GM12878 (cell line): ENCODE results near the gene MYOM1. TPM values are rescaled to one million over a fixed set of nuclear protein-coding genes. Genes with fewer than 3 reads are reported as not detected.

Source experiments
- ATAC-seq: fragments of 200-7000 bp; cut with Tn5 transposase; 3 replicates; pipeline ENCODE4 v1.9.1; 2020; ENCODE audit warnings: mild to moderate bottlenecking, moderate library complexity
- BruUV-seq: library from RNA; stranded (reverse); fragments of 400-500 nt; replicated peaks from 2 replicates; lab custom pipeline; 2021; lab: Mats Ljungman, UMichigan
- CTCF ChIA-PET: fragments of 300-600 bp; sonication (Branson Sonifier 250); formaldehyde crosslinking; extraction: SDS; loops from one replicate; lab custom pipeline; 2021; ENCODE audit warnings: inconsistent platforms; lab: Yijun Ruan, JAX
- POLR2A ChIA-PET: fragments of 350-600 bp; formaldehyde crosslinking; extraction: SDS; loops from one replicate; lab custom pipeline; 2021; ENCODE audit warnings: inconsistent platforms; lab: Charles Lee
- RAD21 ChIA-PET: fragments of 300-600 bp; sonication (Branson Sonifier 250); formaldehyde crosslinking; loops from one replicate; lab custom pipeline; 2023; ENCODE audit warnings: antibody characterized with exemption; ENCODE audit not compliant: unreplicated experiment; lab: Charles Lee
- SMC1A ChIA-PET: fragments of 300-600 bp; sonication (Branson Sonifier 250); formaldehyde crosslinking; loops from one replicate; lab custom pipeline; 2023; ENCODE audit not compliant: unreplicated experiment, uncharacterized antibody; lab: Charles Lee
- DNase-seq: peaks from one replicate; pipeline ENCODE4 v3.0.0-alpha.2; 2011; ENCODE audit warnings: low read depth, low spot score
- FAIRE-seq: peaks from 3 replicates; lab custom pipeline; 2011; peaks lifted over from hg19 to GRCh38; lab: Jason Lieb, UNC
- H2AFZ ChIP-seq: 2 replicates; pipeline ENCODE4 v1.6.0; 2011; ENCODE audit warnings: low read depth, low read length, control low read depth; ENCODE audit not compliant: control insufficient read depth
- H3K27ac ChIP-seq: 2 replicates; pipeline ENCODE4 v1.5.1; 2011; ENCODE audit warnings: control low read depth; ENCODE audit not compliant: control insufficient read depth, insufficient read depth
- H3K27me3 ChIP-seq, 2 experiments: replicated peaks in 1 of 2; 2 replicates each; pipeline versions ENCODE4 v1.6.0 to v1.6.1; 2011; ENCODE audit warnings: low read length in 1 of 2; ENCODE audit not compliant: control insufficient read depth in 2 of 2, insufficient read depth in 2 of 2
- H3K36me3 ChIP-seq, 2 experiments: 2 replicates each; pipeline ENCODE4 v1.5.1; 2011; ENCODE audit warnings: low read length in 1 of 2; ENCODE audit not compliant: control insufficient read depth in 2 of 2, insufficient read depth in 2 of 2
- H3K4me1 ChIP-seq: 2 replicates; pipeline ENCODE4 v1.6.1; 2011; ENCODE audit warnings: mild to moderate bottlenecking, low read length, moderate library complexity, mixed read lengths; ENCODE audit not compliant: control insufficient read depth, insufficient read depth
- H3K4me2 ChIP-seq: 2 replicates; pipeline ENCODE4 v1.6.0; 2011; ENCODE audit warnings: control low read depth; ENCODE audit not compliant: control insufficient read depth, insufficient read depth
- H3K4me3 ChIP-seq: fragments of 200-600 bp; sonication (generic); 2 replicates; pipeline ENCODE4 v1.5.1; 2016
- H3K79me2 ChIP-seq: 2 replicates; pipeline ENCODE4 v1.6.0; 2011; ENCODE audit warnings: low read length; ENCODE audit not compliant: control insufficient read depth, insufficient read depth
- H3K9ac ChIP-seq: 2 replicates; pipeline ENCODE4 v1.8.0; 2011; ENCODE audit warnings: low read length, control low read depth, mixed read lengths; ENCODE audit not compliant: control insufficient read depth, insufficient read depth
- H3K9me3 ChIP-seq: replicated peaks from 3 replicates; pipeline ENCODE4 v1.5.1; 2011; ENCODE audit warnings: mild to moderate bottlenecking, low read length; ENCODE audit not compliant: control insufficient read depth, insufficient read depth
- H4K20me1 ChIP-seq: 2 replicates; pipeline ENCODE4 v1.6.0; 2011; ENCODE audit not compliant: control insufficient read depth, insufficient read depth
- BACH1 ChIP-seq: fragments of 450-650 bp; IDR thresholded peaks from 2 replicates; pipeline ENCODE4 v1.6.1; 2017; ENCODE audit warnings: mild to moderate bottlenecking, borderline replicate concordance
- BRCA1 ChIP-seq: IDR thresholded peaks from 2 replicates; pipeline ENCODE4 v1.6.1; 2011; ENCODE audit warnings: low read depth, low read length, improper control_type of control experiment
- EED ChIP-seq: sonication (generic); IDR thresholded peaks from 2 replicates; pipeline ENCODE4 v1.6.1; 2016; ENCODE audit warnings: antibody characterized with exemption, low read depth
- FOXM1 ChIP-seq: IDR thresholded peaks from 2 replicates; pipeline ENCODE4 v1.6.1; 2012; ENCODE audit warnings: low read depth, mild to moderate bottlenecking, inconsistent platforms, low read length, moderate library complexity
- IRF3 ChIP-seq: fragments of 450-650 bp; IDR thresholded peaks from 2 replicates; pipeline ENCODE4 v1.6.1; 2014; ENCODE audit warnings: mild to moderate bottlenecking
- MAX ChIP-seq: IDR thresholded peaks from 2 replicates; pipeline ENCODE4 v1.6.1; 2012; ENCODE audit warnings: low read depth, low read length, improper control_type of control experiment
- MYB ChIP-seq: fragments of 150-350 bp; IDR thresholded peaks from 2 replicates; pipeline ENCODE4 v1.6.1; 2014; ENCODE audit warnings: mild to moderate bottlenecking, low read depth, low read length, borderline replicate concordance
- RUNX3 ChIP-seq: IDR thresholded peaks from 2 replicates; pipeline ENCODE4 v1.6.1; 2012; ENCODE audit warnings: low read length, inconsistent platforms
- SREBF2 ChIP-seq: IDR thresholded peaks from 2 replicates; pipeline ENCODE4 v1.6.1; 2012; ENCODE audit warnings: mild to moderate bottlenecking, low read length
- TARDBP ChIP-seq: IDR thresholded peaks from 2 replicates; pipeline ENCODE4 v1.6.1; 2016; ENCODE audit warnings: borderline replicate concordance
- TCF3 ChIP-seq: IDR thresholded peaks from 2 replicates; pipeline ENCODE4 v1.6.1; 2012; ENCODE audit warnings: low read depth, mild to moderate bottlenecking, low read length, borderline replicate concordance; ENCODE audit not compliant: insufficient read depth
- ZBED1 ChIP-seq: IDR thresholded peaks from 2 replicates; pipeline ENCODE4 v1.6.1; 2016; ENCODE audit warnings: borderline replicate concordance
- ZNF207 ChIP-seq: fragments of 450-650 bp; IDR thresholded peaks from 2 replicates; pipeline ENCODE4 v1.6.1; 2014; ENCODE audit warnings: antibody characterized with exemption, mild to moderate bottlenecking, borderline replicate concordance
- ZNF592 ChIP-seq: fragments of 450-650 bp; IDR thresholded peaks from 2 replicates; pipeline ENCODE4 v1.6.1; 2017; ENCODE audit warnings: mild to moderate bottlenecking, moderate library complexity
- ZNF687 ChIP-seq: fragments of 450-650 bp; IDR thresholded peaks from 2 replicates; pipeline ENCODE4 v1.6.1; 2017; ENCODE audit warnings: mild to moderate bottlenecking, moderate library complexity
- WGBS: methylation state at CpG from one replicate; pipeline ENCODE4 v1.1.6; 2016; ENCODE audit warnings: low lambda C conversion rate; ENCODE audit not compliant: insufficient replicate concordance, insufficient coverage; ENCODE audit errors: missing lambda C conversion rate; 5-methylcytosine and 5-hydroxymethylcytosine counted together
- in situ Hi-C: fragments of 300-500 bp; cut with MboI; formaldehyde crosslinking; loops from 9 replicates; pipeline ENCODE4 v1.14.3; 2018; ENCODE audit warnings: mixed read lengths
- intact Hi-C: fragments of 100-400 bp; cut with micrococcal nuclease; formaldehyde crosslinking; loops from one replicate; pipeline ENCODE4 v1.14.2; 2022; ENCODE audit not compliant: unreplicated experiment
- polyA plus RNA-seq, 11 experiments: library from polyadenylated mRNA; depleted of rRNA in 4 of 11; unstranded in 6 of 11; stranded (reverse) in 5 of 11; fragments of >200 nt; fragmentation: Nextera tagmentation in 4 of 11; fragmentation: Illumina TruSeq in 1 of 11; extraction: Ambion mirVana in 4 of 11; extraction: Trizol in 1 of 11; gene quantifications; 1 replicate in 1 of 11; 2 replicates in 10 of 11; pipeline versions ENCODE4 v1.2.1 to v1.2.3, GENCODE V29; 2011 to 2016; ENCODE audit warnings: inconsistent platforms in 2 of 11, missing spikeins in 2 of 11, low read depth in 1 of 11
- total RNA-seq, 4 experiments: library from RNA; depleted of rRNA in 3 of 4; stranded (reverse); fragments of >200 nt in 3 of 4; fragmentation: Illumina TruSeq in 1 of 4; extraction: Trizol in 1 of 4; gene quantifications; 2 replicates each; pipeline versions ENCODE4 v1.2.1 to v1.2.3, GENCODE V29; 2013 to 2021

Gene MYOM1
- total and polyA plus RNA-seq, 10 of the 15 experiments (the other 5 are each of a cell fraction or from before 2014, with no cell fraction given) = 0.06 to 1.0 (median 0.57) TPM

- ChIA-PET CTCF (interaction anchor here (0.8 to 6.9 kb wide), 5 partner anchors 7 to 63 kb away, joined by 3 to 59 read pairs (median 20); partner anchors contain the start of gene MYL12A), RAD21 (no interaction called here), POLR2A (no interaction called here), SMC1A (interaction anchor here (0.7 to 2.3 kb wide), 2 partner anchors 10 to 63 kb away, joined by 3 to 7 read pairs; no protein-coding TSS in a partner anchor)
- no peak overlapping the region for H3K4me2 ChIP-seq
- no TSS peak for BruUV-seq
- no peak for FAIRE-seq
- no peak for TF ChIP-seq EED
- TF ChIP-seq SREBF2 = no peak
- TF ChIP-seq ZNF207 = no peak
- no peak for TF ChIP-seq TCF3
- no peak for TF ChIP-seq FOXM1
- no peak for TF ChIP-seq MAX
- TF ChIP-seq BACH1 = no peak
- no peak for TF ChIP-seq ZNF687
- TF ChIP-seq IRF3 = no peak
- TF ChIP-seq BRCA1 = no peak
- no peak for TF ChIP-seq MYB
- no peak for TF ChIP-seq RUNX3
- TF ChIP-seq ZBED1 = no peak
- no peak for TF ChIP-seq ZNF592
- TF ChIP-seq TARDBP = no peak
- no peak for ATAC-seq
- intact Hi-C loops = no loop called here
- no peak for DNase-seq
- H3K79me2 ChIP-seq = no peaks in the 10 kb centered on the region
- H3K27me3 ChIP-seq = no peaks in the 10 kb centered on the region
- in situ Hi-C loops = no loop called here
- no peak overlapping the region for H3K27ac ChIP-seq
- no peaks in the 10 kb centered on the region for H3K9me3 ChIP-seq
- H3K9ac ChIP-seq = no peak overlapping the region
- no peaks in the 10 kb centered on the region for H4K20me1 ChIP-seq
- no peaks in the 10 kb centered on the region for H3K36me3 ChIP-seq
- no peak overlapping the region for H3K4me3 ChIP-seq
- peaks cover 19% of the 10 kb centered on the region for H3K4me1 ChIP-seq
- WGBS = 93% methylated on average over 15 of the region's 15 CpGs
- H2AFZ ChIP-seq = no peak overlapping the region
Measured at GRCh38 chr18:3183103-3183717, 36.6 kb downstream of the MYOM1 start.
